ENCODE results near the gene PKN2.

Gene PKN2

GRCh38 chr1:88647749-88648415, 36.2 kb upstream of the PKN2 start:
- Histone ChIP-seq H3K9ac (ENCODE audit: low read depth, low read length, poor library complexity, severe bottlenecking) (no peak overlapping the region), H3F3A (ENCODE audit: low read depth) (no peaks in the 10 kb centered on the region), H3K4me1 (ENCODE audit: insufficient read depth, low read length, poor library complexity, severe bottlenecking) (no peaks in the 10 kb centered on the region), H3K9me2 (replicated peaks; ENCODE audit: low read depth, low read length) (no peaks in the 10 kb centered on the region), H3K27me3 (ENCODE audit: insufficient read depth, low read length, poor library complexity, severe bottlenecking) (no peaks in the 10 kb centered on the region), H2AFZ (ENCODE audit: low read length) (no peak overlapping the region), H3K4me3 (ENCODE audit: low read length, poor library complexity, severe bottlenecking) (no peak overlapping the region), H3K4me2 (ENCODE audit: low read depth, low read length, poor library complexity, severe bottlenecking) (no peak overlapping the region), H3K36me3 (ENCODE audit: insufficient read depth, low read length) (no peaks in the 10 kb centered on the region), H3K79me2 (ENCODE audit: insufficient read depth, low read length) (no peaks in the 10 kb centered on the region), H3K9me3 (ENCODE audit: insufficient read depth, low read depth, low read length) (no peaks in the 10 kb centered on the region), H4K20me1 (ENCODE audit: insufficient read depth, low read length, poor library complexity, severe bottlenecking) (no peaks in the 10 kb centered on the region)
- TF ChIP-seq CTCF (conservative IDR thresholded peaks at IDR 0.05; ENCODE audit: low read length): no peak
- no peak for TF ChIP-seq EZH2phosphoT487 (IDR thresholded peaks at IDR 0.05; ENCODE audit: borderline replicate concordance)

GRCh38 chr1:88648706-88649105, 35.4 kb upstream of the PKN2 start:
- H3K4me2 ChIP-seq (ENCODE audit: low read depth, low read length, poor library complexity, severe bottlenecking): no peak overlapping the region
- H3K36me3 ChIP-seq (ENCODE audit: insufficient read depth, low read length): no peaks in the 10 kb centered on the region
- no peaks in the 10 kb centered on the region for H3F3A ChIP-seq (ENCODE audit: low read depth)
- H3K9me3 ChIP-seq (ENCODE audit: insufficient read depth, low read depth, low read length): no peaks in the 10 kb centered on the region
- H3K79me2 ChIP-seq (ENCODE audit: insufficient read depth, low read length): no peaks in the 10 kb centered on the region
- no peak for TF ChIP-seq EZH2phosphoT487 (IDR thresholded peaks at IDR 0.05; ENCODE audit: borderline replicate concordance)
- no peak for TF ChIP-seq CTCF (conservative IDR thresholded peaks at IDR 0.05; ENCODE audit: low read length)
- no peak overlapping the region for H3K4me3 ChIP-seq (ENCODE audit: low read length, poor library complexity, severe bottlenecking)
- H3K9me2 ChIP-seq (replicated peaks; ENCODE audit: low read depth, low read length): no peaks in the 10 kb centered on the region
- H2AFZ ChIP-seq (ENCODE audit: low read length): no peak overlapping the region
- H3K9ac ChIP-seq (ENCODE audit: low read depth, low read length, poor library complexity, severe bottlenecking): no peak overlapping the region
- no peaks in the 10 kb centered on the region for H3K4me1 ChIP-seq (ENCODE audit: insufficient read depth, low read length, poor library complexity, severe bottlenecking)
- H3K27me3 ChIP-seq (ENCODE audit: insufficient read depth, low read length, poor library complexity, severe bottlenecking): no peaks in the 10 kb centered on the region
- H4K20me1 ChIP-seq (ENCODE audit: insufficient read depth, low read length, poor library complexity, severe bottlenecking): no peaks in the 10 kb centered on the region

GRCh38 chr1:88649932-88650331, 34.1 kb upstream of the PKN2 start:
- no peak overlapping the region for H2AFZ ChIP-seq (ENCODE audit: low read length)
- H3K4me3 ChIP-seq (ENCODE audit: low read length, poor library complexity, severe bottlenecking): no peak overlapping the region
- no peaks in the 10 kb centered on the region for H3K27me3 ChIP-seq (ENCODE audit: insufficient read depth, low read length, poor library complexity, severe bottlenecking)
- H3K79me2 ChIP-seq (ENCODE audit: insufficient read depth, low read length): no peaks in the 10 kb centered on the region
- no peaks in the 10 kb centered on the region for H4K20me1 ChIP-seq (ENCODE audit: insufficient read depth, low read length, poor library complexity, severe bottlenecking)
- no peaks in the 10 kb centered on the region for H3K9me3 ChIP-seq (ENCODE audit: insufficient read depth, low read depth, low read length)
- no peaks in the 10 kb centered on the region for H3K4me1 ChIP-seq (ENCODE audit: insufficient read depth, low read length, poor library complexity, severe bottlenecking)
- H3K9ac ChIP-seq (ENCODE audit: low read depth, low read length, poor library complexity, severe bottlenecking): no peak overlapping the region
- no peak for TF ChIP-seq CTCF (conservative IDR thresholded peaks at IDR 0.05; ENCODE audit: low read length)
- TF ChIP-seq EZH2phosphoT487 (IDR thresholded peaks at IDR 0.05; ENCODE audit: borderline replicate concordance): no peak
- H3K36me3 ChIP-seq (ENCODE audit: insufficient read depth, low read length): no peaks in the 10 kb centered on the region
- H3K9me2 ChIP-seq (replicated peaks; ENCODE audit: low read depth, low read length): no peaks in the 10 kb centered on the region
- no peak overlapping the region for H3K4me2 ChIP-seq (ENCODE audit: low read depth, low read length, poor library complexity, severe bottlenecking)
- no peaks in the 10 kb centered on the region for H3F3A ChIP-seq (ENCODE audit: low read depth)
